OCI-LY3 (cell line): ENCODE results near the gene USP7.
"Not testable (repeated sequence)": the region's sequence is repeated elsewhere in the genome, so short reads cannot be mapped to it uniquely, and the experiment has no call there.

Experiments
- EZH2phosphoT487 ChIP-seq: fragments of 200-600 bp; shearing (Covaris generic); IDR thresholded peaks from 2 replicates; pipeline ENCODE4 v1.6.1; 2018; ENCODE audit warnings: antibody characterized with exemption, mixed run types, low read depth
- TF ChIP-seq, protein P1 (sequence below): fragments of 200-600, 300-600 bp; sonication (generic); IDR thresholded peaks from 2 replicates; pipeline ENCODE4 v1.5.1; 2014; ENCODE audit warnings: antibody characterized with exemption, low read length, low read depth

DNA sequence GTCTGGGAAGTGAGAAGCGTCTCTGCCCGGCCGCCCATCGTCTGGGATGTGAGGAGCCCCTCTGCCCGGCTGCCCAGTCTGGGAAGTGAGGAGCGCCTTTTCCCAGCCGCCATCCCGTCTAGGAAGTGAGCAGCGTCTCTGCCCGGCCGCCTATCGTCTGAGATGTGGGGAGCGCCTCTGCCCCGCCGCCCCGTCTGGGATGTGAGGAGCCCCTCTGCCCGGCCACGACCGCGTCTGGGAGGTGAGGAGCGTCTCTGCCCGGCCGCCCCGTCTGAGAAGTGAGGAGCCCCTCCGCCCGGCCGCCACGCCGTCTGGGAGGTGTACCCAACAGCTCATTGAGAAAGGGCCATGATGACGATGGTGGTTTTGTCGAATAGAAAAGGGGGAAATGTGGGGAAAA, 18.2 kb upstream of the USP7 start:
- TF ChIP-seq EZH2phosphoT487 = not testable (repeated sequence)
- TF ChIP-seq, protein P1, sequence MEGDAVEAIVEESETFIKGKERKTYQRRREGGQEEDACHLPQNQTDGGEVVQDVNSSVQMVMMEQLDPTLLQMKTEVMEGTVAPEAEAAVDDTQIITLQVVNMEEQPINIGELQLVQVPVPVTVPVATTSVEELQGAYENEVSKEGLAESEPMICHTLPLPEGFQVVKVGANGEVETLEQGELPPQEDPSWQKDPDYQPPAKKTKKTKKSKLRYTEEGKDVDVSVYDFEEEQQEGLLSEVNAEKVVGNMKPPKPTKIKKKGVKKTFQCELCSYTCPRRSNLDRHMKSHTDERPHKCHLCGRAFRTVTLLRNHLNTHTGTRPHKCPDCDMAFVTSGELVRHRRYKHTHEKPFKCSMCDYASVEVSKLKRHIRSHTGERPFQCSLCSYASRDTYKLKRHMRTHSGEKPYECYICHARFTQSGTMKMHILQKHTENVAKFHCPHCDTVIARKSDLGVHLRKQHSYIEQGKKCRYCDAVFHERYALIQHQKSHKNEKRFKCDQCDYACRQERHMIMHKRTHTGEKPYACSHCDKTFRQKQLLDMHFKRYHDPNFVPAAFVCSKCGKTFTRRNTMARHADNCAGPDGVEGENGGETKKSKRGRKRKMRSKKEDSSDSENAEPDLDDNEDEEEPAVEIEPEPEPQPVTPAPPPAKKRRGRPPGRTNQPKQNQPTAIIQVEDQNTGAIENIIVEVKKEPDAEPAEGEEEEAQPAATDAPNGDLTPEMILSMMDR = not testable (repeated sequence)
